22Rv1 (cell line): Measurements from ENCODE around the gene PHACTR4.

Source experiments
- CTCF ChIP-seq: fragments of 450-650 bp; IDR thresholded peaks from 2 replicates; pipeline ENCODE4 v1.5.1; 2017; ENCODE audit warnings: mild to moderate bottlenecking
- ZFX ChIP-seq: fragments of 450-650 bp; IDR thresholded peaks from 2 replicates; pipeline ENCODE4 v1.6.1; 2017; ENCODE audit warnings: antibody characterized with exemption, borderline replicate concordance

GRCh38 chr1:28534671-28535070 lies 165.1 kb downstream of the PHACTR4 start:
- TF ChIP-seq CTCF = no peak
- TF ChIP-seq ZFX = no peak
